ENCODE measurements around the gene KRT81. TPM values are rescaled to one million over a fixed set of nuclear protein-coding genes. Genes with fewer than 3 reads are reported as not detected.
A peak's percentile ranks its signal among the peaks of the same experiment; 100 is the strongest.
"Not testable (repeated sequence)": the region's sequence is repeated elsewhere in the genome, so short reads cannot be mapped to it uniquely, and the experiment has no call there.

The KRT81 gene
- total RNA-seq, 1 donor from 2014 or later: 0.65 TPM

DNA sequence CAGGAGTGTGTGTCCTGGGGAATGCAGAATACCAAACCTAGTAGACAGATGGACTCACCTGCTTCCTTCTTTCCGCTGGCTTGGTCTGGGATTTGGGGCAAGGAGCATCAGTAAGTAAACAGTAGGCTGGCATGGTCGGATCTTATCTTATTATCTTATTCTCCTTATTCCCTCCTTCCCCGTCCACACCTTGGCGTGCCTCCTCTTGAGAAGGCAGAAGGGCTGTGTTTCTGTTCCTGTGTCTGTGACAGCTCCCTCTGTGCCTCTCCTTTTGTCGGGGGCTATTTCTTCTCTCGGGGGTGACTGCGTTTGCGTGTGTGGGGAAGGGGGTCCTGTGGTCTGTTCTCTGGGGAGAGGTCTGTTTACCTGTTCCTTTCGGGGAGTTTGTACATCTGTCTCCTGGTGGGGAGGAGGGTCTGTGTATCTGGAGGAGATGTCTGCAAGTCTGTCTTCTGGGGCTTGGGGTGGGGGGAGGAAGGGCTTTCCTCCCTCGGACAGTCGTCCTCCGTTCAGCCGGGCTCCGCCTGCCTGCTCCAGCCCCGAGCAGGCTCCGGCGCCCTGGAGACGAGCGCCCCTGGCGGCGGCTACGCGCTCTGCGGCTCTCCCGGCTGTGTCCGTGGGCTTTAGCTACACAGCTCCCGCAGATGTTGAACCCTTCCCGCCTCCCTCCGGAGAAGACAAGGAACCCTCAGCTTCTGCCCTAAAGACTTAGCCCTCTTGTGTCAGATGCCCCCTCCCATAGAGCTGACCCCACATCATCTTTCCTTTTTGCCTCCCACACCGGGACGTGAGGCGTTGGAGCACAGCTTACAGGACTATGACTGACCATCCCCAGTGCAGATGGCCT, 12.5 kb downstream of the KRT81 start:
- peak; percentile 97 for ATAC-seq

DNA sequence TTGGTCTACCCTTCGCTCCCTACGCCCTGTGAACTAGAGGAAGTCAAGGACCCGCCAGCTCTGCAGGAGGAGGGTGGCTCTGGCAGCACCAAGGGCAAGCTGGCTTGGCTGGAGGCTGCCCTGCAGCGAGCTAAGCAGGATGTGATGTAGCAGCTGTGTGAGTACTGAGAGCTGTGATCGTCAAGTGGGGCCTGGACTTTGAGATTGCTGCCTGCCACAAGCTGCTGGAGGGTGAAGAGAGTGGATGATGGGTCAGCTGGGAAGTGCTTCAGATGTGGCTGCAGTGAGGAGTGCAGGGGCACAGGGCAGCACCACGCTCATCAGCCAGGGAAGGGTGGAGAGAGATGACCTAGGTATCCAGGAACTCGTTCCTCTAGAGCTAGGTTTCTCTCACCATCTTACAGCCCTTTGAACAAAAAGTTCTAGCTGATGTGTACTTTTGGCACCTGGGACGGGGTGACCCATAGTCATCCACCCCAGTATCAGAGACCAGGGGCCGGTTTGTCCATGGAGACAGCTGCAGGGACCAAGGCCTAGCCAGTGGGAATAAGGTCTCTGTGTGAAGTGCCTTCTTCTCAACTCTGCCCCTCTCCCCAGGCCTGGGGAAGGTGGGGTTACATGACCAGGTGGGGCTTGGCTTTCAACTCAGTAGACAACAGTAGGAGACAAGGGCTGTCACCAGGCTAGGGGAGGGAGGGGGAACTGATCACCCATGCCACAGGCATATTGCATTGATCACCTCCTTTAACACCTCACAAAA, 13.7 kb downstream of the KRT81 start:
- ATAC-seq (no peak), DNase-seq (ENCODE audit: low spot score) (peak; percentile 28)

More for the DNA sequence above, 12.5 kb downstream of the KRT81 start:
- DNase-seq (ENCODE audit: low spot score): peak; percentile 78

- ATAC-seq (no peak), DNase-seq (ENCODE audit: low spot score) (no peak)
Measured at GRCh38 chr12:52275686-52276085, 15.6 kb downstream of the KRT81 start.

DNA sequence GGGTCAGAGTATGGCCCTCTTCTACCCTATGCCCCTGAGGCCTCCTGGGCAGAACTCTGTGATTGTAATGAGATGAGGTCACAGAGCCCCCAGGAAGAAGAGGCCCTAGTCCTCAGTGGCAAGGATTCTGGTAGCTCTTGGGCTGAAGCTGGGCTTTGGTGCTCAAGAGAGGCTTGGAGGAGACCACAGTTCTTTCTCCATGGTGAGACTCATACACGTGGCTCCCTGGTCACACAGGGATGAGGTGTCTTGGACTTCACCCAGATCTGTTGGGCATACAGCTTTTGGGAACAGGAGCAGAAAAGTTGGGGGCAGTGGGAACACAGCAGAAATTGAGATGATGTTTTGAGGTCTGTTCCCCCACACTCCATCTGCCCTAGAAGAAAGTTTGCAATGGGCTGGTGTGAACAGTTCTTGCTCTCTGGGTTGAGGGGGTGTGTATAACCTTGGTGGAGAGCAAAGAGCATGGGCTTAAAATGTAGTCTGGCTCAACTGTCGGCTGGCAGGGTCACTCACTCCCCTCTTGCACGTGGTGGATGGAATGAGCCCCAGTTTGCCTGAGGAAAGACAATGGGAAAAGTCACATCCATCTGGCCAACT, 16.7 kb downstream of the KRT81 start, which contains the start of gene KRT86:
Gene KRT86, plus strand, starts transcription at position 125 of the 600 bp plus-strand sequence. CDS start 27,272 bp downstream, outside the sequence.
- DNase-seq (ENCODE audit: low spot score): peak; percentile 21

DNA sequence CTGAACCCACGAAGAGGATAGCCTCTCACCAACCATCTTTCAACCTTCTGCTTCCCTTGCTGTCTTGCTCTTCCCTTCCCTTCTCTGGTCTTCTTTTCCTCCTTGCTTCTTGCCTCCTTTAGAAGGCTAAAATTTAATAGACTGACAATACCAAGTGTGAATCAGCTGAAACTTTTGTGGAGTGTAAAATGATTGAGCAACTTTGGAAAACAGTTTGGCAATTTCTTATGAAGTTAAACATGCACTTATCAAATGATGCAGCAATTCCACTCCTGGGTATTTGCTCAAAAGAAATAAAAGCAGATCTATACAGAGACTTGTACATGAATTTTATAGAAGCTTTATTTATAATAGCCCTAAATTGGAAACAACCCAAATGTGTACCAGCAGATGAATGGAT, 20.2 kb downstream of the KRT81 start:
- ATAC-seq (no peak), DNase-seq (ENCODE audit: low spot score) (no peak)

More for the DNA sequence above, 16.7 kb downstream of the KRT81 start, which contains the start of gene KRT86:
- no peak for ATAC-seq

DNA sequence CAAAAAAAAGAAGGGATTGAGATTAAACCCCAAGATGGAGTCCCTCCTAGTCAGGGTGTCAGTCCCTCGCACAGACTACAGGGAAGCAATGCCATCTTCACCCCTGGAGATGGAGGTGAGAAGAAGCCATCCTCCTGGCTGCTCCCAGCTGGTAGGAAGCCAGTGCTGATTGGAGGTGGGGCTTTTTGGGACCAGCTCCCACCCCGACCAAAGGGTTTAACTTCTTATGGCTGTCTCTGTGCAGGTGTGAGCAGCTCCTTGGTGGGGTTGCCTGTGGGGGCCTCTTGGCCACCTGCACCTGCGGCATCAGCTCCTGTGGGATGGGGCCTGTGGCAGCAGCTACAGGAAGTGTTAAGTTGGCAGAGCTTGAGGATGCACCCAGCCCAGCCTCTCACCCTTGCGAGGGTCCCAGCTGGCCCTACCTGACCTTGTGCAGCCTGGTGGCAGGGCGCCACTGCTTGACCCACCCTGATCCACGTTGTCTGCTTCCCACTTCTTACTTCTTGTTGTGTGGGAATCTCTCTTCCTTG, 20.7 kb downstream of the KRT81 start:
- DNase-seq (ENCODE audit: low spot score) (no peak), ATAC-seq (no peak)

DNA sequence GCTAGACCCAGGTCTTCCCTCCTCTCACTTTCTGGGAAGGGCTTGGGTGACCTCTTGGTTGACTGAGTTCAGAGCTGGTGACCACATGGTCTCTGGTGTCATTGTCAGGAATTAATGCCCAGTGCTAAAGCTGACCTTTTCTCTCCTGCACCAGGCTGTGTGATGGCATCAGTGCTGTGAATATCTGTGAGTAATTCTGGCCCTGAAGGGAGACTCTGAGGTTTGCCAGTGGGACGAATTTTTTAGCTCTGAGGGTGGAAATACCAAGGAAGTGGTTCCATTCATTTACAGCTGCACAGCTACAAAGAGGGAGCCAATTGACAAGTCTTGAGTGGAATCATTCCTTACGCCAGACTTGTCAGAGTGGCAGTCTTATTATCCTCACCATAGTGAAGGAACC, 23.1 kb downstream of the KRT81 start:
- ATAC-seq (no peak), DNase-seq (ENCODE audit: low spot score) (no peak)

DNA sequence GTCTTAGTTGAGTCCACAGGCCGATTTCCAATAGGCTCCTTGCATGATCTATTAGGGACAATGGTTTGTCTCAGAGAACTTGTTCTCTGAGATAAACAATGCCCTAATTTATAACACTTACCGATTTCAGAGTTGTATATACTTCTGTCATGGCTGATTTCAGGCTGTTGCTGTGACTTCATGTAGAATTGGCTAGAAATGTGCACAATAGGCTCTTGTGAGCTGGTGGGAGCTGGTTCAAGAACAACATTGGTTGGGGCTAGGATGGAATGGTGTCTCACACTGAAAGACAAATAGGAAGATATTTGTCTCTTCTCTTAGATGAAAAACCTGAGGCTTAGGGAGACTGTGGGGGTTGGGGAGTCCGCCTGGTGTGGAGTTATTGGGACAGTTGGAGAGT, 23.6 kb downstream of the KRT81 start:
- DNase-seq (ENCODE audit: low spot score) (no peak), ATAC-seq (no peak)

DNA sequence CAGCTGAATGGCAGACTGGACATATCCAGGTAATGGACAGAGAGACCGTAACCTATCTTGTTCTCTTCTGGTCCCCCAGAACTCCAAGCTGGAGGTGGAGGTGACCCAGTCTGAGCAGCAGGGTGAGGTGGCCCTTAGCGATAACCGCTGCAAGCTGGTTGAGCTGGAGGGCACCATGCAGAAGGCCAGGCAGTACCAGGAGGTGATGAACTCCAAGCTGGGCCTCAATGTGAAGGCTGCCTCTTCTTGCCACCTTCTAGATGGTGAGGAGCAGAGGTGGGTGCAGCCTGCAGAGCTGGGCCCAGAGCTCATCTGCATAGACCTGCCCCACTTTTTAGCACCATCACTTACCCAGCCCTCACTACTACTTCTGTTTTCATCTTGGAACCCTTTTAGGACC, 24.1 kb downstream of the KRT81 start:
- no peak for ATAC-seq

GRCh38 chr12:52266514-52266913, 24.8 kb downstream of the KRT81 start:
- DNase-seq (ENCODE audit: low spot score): no peak
- ATAC-seq: no peak

More for the DNA sequence above, 24.1 kb downstream of the KRT81 start:
- no peak for DNase-seq (ENCODE audit: low spot score)

DNA sequence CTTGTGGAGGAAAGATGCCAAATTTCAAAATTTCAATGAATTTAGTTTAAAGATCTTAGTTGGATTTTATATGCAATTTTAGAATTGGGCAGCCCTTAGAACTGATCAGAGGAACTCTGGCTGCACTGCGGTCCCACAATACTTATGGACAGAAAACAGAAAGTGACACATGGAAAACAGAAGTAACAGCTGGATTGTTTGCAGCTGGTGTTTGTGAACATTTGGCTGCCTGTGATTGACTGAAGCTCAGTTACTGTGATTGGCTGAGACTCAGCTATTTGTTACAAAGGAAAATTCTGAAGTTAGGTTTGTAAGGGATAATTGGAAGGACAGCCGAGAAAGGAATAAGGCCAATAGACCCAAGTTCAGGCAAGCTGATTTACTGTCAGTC, 26.9 kb downstream of the KRT81 start:
- ATAC-seq: no peak
- DNase-seq (ENCODE audit: low spot score): no peak

DNA sequence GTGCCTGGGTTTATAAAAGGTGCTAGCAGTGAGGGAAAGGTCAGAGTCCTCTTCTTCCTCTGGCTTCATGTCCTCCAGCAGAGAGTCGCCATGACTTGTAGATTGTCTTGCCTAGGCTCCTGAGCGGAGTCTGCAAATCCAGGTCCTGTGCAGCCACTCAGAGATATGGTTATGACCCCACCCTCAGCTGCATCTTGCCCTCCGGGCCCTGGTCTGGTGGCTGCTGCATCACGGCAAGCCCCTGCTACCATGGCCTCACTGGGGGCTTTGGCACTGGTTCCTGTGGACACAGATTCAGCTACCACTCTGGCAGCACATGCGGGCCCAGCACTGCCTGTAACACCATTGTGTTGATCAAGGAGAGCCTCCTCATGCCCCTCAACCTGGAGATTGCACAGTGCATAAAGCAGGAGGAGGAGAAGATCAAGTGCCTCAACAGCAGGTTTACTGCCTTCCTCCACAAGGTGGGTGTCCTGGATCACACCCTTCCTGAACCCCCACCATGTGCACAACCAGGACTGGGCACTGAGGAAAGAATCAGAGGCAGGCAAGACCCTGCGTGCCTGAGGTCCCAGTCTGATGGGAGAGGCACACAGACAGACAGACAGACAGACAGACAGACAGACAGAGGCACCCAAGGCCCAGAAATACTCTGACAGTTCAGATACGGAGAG, 27.4 kb downstream of the KRT81 start:
- ATAC-seq (no peak), DNase-seq (ENCODE audit: low spot score) (no peak)

- no peak for ATAC-seq
- no peak for DNase-seq (ENCODE audit: low spot score)
Measured at GRCh38 chr12:52262286-52262685, 29.0 kb downstream of the KRT81 start.

DNA sequence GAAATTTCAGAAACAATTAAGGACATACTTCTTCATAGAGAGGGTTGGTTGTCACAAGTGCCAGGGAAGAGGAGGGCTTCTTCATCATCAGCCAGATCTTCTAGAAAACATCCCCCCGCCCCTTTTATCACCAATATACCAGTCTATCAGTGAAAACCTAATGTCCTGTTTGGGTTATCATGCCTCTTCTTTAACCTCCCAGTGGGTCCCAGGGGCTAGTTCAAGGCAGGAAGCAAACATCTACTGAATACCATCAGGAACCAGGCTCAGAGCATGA, 30.2 kb downstream of the KRT81 start:
- DNase-seq (ENCODE audit: low spot score) (no peak), ATAC-seq (no peak)

GRCh38 chr12:52260361-52261207, 30.8 kb downstream of the KRT81 start:
- ATAC-seq (no peak), DNase-seq (ENCODE audit: low spot score) (no peak)

- no peak for ATAC-seq
- no peak for DNase-seq (ENCODE audit: low spot score)
Measured at GRCh38 chr12:52259657-52260243, 31.6 kb downstream of the KRT81 start.

DNA sequence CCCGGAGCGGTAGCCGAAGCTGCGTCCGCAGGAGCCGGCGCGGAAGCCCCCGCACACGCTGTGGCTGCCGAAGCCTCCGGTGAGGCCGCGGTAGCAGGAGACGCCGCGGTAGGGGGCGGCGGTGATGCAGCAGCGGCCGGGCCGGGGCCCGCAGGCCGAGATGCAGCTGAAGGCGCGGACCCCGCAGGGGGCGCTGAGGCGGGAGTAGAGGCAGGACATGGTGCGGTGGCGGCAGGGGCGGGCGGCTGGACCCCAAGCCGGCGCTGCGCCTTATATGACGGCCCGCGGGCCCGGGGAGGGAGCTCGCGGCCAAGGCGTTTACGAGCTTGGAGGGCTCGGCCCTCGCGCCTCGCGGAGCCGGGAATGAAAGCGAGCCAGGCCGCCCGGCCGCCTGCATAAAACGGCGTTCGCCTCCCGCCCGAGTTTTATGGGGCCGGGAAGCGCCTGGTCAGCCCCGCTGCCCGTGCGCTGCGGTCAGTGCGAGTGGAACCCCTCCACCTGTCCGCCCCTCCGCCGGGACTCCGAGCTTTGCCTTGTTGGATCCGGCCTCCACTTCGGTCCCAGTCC, 32.9 kb downstream of the KRT81 start:
- DNase-seq (ENCODE audit: low spot score) (no peak), ATAC-seq (peak; percentile 22)

- DNase-seq (ENCODE audit: low spot score); ATAC-seq: not testable (repeated sequence)
Measured at GRCh38 chr12:52257922-52258321, 33.4 kb downstream of the KRT81 start.

- no peak for DNase-seq (ENCODE audit: low spot score)
- no peak for ATAC-seq
Measured at GRCh38 chr12:52257074-52257551, 34.2 kb downstream of the KRT81 start.
